ENCODE measurements around the gene TAGLN2. TPM values are rescaled to one million over a fixed set of nuclear protein-coding genes. Genes with fewer than 3 reads are reported as not detected.

The TAGLN2 gene
- polyA plus RNA-seq, 3 donors: 658 to 1,259 (median 918) TPM

DNA sequence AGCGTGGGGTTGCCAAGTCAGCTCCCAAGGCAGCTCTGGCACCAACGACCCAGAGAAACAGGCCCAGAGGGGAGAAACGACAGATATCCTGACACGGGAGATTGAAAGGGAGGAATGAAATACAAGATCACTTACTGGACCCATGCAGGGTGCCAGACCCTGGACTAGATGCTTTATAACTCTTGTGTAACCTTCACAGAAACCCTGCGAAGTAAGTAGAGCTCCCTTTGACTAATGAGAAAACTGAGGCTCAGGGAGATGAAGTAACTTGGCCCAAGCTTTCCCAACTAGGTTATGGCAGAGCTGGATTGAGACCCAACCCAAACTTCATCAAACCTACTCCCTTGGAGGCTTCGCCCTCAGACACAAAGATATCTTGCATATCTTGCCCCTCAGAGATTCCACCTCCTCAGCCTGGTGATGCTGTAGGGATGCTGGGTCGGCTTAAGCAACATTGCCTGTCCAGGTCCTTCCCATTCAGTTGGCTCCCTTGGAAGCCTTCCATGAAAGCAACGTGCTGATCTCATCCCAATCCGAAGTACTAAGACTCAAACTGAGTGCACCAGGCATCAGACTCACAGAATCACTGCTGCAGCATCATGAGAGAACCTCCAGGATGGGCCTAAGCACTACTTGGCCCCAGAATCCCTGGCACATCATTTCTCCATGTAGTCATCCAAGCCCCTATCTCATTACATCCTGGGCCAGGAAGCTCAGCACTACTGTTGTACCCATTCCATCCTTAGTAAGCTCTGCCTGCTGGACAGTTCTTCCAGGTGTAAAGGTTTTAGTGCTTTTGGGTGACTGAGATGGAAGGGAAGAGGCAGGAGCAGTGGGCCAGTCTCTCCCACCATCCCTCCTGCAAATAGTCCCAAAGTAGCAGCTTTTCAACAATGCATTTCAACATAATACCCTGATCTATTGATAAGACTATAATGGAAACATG lies 21.2 kb upstream of the TAGLN2 start:
- H3K9me3 Mint-ChIP-seq: peaks cover 0 to 8% (median 0%) of the 10 kb centered on the region in 7 donors
- Histone ChIP-seq H2AFZ (ENCODE audit: insufficient read depth, low read depth, low read length, poor library complexity, severe bottlenecking) (peak overlapping the region; percentile 56), H3K4me2 (replicated peaks; ENCODE audit: extremely low read depth, low read length, poor library complexity, severe bottlenecking) (peak overlapping the region; percentile 74), H3K27ac (ENCODE audit: low read depth in 1 of 2, low read length in 2 of 2) (no peak overlapping the region), H3K9me3 (replicated peaks in 1 of 2; ENCODE audit: control insufficient read depth in 1 of 2, insufficient read depth in 1 of 2, low read length in 2 of 2) (no peaks in the 10 kb centered on the region), H3K27me3 (ENCODE audit: control insufficient read depth in 2 of 2, insufficient read depth in 2 of 2, low read length in 2 of 2) (peaks cover 6 to 23% of the 10 kb centered on the region in 2 donors), H3K9ac (ENCODE audit: insufficient read depth, low read length, poor library complexity, severe bottlenecking) (no peak overlapping the region), H3K79me2 (ENCODE audit: insufficient read depth, low read length) (peaks cover 11% of the 10 kb centered on the region), H3K36me3 (replicated peaks in 1 of 2; ENCODE audit: control insufficient read depth in 1 of 2, insufficient read depth in 2 of 2, low read length in 2 of 2) (no peaks in the 10 kb centered on the region), H4K20me1 (ENCODE audit: insufficient read depth, low read length) (no peaks in the 10 kb centered on the region), H3K4me3 (replicated peaks in 1 of 3; ENCODE audit: low read depth in 2 of 3, low read length in 3 of 3) (no peak overlapping the region), H3K4me1 (ENCODE audit: control insufficient read depth in 1 of 2, insufficient read depth in 2 of 2, low read length in 2 of 2) (peaks cover 18 to 29% of the 10 kb centered on the region in 2 donors)
- H3K27ac Mint-ChIP-seq: no peak overlapping the region
- peaks cover 39% of the 10 kb centered on the region for H3K4me1 Mint-ChIP-seq
- DNase-seq: peak in 1 of 3 donors; percentile 0
- intact Hi-C loops (cut with micrococcal nuclease): no loop called here
- TF ChIP-seq, protein P1, sequence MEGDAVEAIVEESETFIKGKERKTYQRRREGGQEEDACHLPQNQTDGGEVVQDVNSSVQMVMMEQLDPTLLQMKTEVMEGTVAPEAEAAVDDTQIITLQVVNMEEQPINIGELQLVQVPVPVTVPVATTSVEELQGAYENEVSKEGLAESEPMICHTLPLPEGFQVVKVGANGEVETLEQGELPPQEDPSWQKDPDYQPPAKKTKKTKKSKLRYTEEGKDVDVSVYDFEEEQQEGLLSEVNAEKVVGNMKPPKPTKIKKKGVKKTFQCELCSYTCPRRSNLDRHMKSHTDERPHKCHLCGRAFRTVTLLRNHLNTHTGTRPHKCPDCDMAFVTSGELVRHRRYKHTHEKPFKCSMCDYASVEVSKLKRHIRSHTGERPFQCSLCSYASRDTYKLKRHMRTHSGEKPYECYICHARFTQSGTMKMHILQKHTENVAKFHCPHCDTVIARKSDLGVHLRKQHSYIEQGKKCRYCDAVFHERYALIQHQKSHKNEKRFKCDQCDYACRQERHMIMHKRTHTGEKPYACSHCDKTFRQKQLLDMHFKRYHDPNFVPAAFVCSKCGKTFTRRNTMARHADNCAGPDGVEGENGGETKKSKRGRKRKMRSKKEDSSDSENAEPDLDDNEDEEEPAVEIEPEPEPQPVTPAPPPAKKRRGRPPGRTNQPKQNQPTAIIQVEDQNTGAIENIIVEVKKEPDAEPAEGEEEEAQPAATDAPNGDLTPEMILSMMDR (IDR thresholded peaks at IDR 0.05): no peak
- H3K27me3 Mint-ChIP-seq (ENCODE audit: low read depth in 3 of 3): peaks cover 19 to 37% (median 23%) of the 10 kb centered on the region in 3 donors
- WGBS (ENCODE audit: insufficient coverage): 59% methylated on average over 5 of the region's 9 CpGs
- H3K4me3 Mint-ChIP-seq: peak overlapping the region in 1 of 2 donors; percentile 83
- peaks cover 0 to 10% of the 10 kb centered on the region in 2 donors for H3K36me3 Mint-ChIP-seq

DNA sequence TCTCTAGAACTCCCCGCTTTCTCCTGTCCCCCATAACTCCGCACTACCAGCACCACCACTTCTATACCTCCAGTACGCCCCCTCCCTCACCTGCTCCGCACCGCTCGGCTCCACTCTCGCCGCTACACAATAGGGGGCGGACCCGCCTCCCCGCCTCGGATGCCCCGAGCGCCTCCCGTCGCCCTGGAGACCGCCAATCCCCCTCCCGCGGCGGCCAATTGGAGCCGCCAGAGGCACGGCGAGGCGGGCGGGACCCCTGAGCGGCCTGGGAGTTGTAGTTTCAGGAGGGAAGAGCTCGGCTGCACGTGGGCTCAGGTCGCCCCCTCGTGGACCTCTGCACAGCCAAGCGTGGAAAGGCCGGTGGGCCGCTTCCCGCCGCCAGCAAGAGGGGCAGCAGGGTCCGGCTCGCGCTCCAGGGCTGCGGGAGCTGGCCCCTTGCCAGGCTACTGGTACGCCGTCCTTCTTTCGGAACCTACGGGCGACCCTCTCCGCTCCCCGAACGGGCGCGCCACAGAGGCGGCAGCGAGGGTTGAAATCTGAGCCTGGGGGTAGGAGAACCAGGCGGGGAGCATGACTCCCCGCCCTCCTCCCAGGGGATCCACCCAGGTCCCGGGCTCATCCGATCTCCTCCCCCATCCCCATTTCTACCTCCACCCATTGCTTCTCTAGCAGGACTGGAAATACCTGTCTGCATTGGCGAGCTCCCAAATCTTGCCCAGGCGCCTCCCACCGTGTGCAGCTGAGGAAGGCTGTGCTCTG lies 20.4 kb upstream of the TAGLN2 start, which contains the start of gene IGSF9:
Gene IGSF9, minus strand, starts transcription at position 131 of the 759 bp plus-strand sequence. CDS start 2,159 bp downstream, outside the sequence.
- peak within 1 kb of the TSS; percentile 56 for H2AFZ ChIP-seq (ENCODE audit: insufficient read depth, low read depth, low read length, poor library complexity, severe bottlenecking)

More for the DNA sequence above, 20.4 kb upstream of the TAGLN2 start, which contains the start of gene IGSF9:
- Histone ChIP-seq H4K20me1 (ENCODE audit: insufficient read depth, low read length) (no peaks in the 10 kb centered on the region), H3K9me3 (replicated peaks in 1 of 2; ENCODE audit: control insufficient read depth in 1 of 2, insufficient read depth in 1 of 2, low read length in 2 of 2) (no peaks in the 10 kb centered on the region), H3K27ac (ENCODE audit: low read depth in 1 of 2, low read length in 2 of 2) (no peak within 1 kb of the TSS), H3K36me3 (replicated peaks in 1 of 2; ENCODE audit: control insufficient read depth in 1 of 2, insufficient read depth in 2 of 2, low read length in 2 of 2) (no peaks in the 10 kb centered on the region), H3K4me3 (replicated peaks in 1 of 3; ENCODE audit: low read depth in 2 of 3, low read length in 3 of 3) (peak within 1 kb of the TSS in 1 of 3 experiments; percentile 57), H3K4me1 (ENCODE audit: control insufficient read depth in 1 of 2, insufficient read depth in 2 of 2, low read length in 2 of 2) (peaks cover 18 to 29% of the 10 kb centered on the region in 2 donors), H3K79me2 (ENCODE audit: insufficient read depth, low read length) (peaks cover 20% of the 10 kb centered on the region), H3K27me3 (ENCODE audit: control insufficient read depth in 2 of 2, insufficient read depth in 2 of 2, low read length in 2 of 2) (peaks cover 6 to 23% of the 10 kb centered on the region in 2 donors), H3K9ac (ENCODE audit: insufficient read depth, low read length, poor library complexity, severe bottlenecking) (no peak within 1 kb of the TSS), H3K4me2 (replicated peaks; ENCODE audit: extremely low read depth, low read length, poor library complexity, severe bottlenecking) (peak within 1 kb of the TSS; percentile 74)
- Mint-ChIP-seq H3K36me3 (peaks cover 0 to 13% of the 10 kb centered on the region in 2 donors), H3K27me3 (ENCODE audit: low read depth in 3 of 3) (peaks cover 19 to 37% (median 23%) of the 10 kb centered on the region in 3 donors), H3K27ac (peak within 1 kb of the TSS in 2 of 7 donors; percentile 36 to 57), H3K4me3 (peak within 1 kb of the TSS; percentile 49 to 83), H3K4me1 (peaks cover 44% of the 10 kb centered on the region), H3K9me3 (peaks cover 0 to 8% (median 0%) of the 10 kb centered on the region in 7 donors)
- 1% methylated on average over 50 of the region's 58 CpGs for WGBS (ENCODE audit: insufficient coverage)
- TF ChIP-seq, protein P1 (IDR thresholded peaks at IDR 0.05): peak; percentile 40
- peak in 2 of 3 donors; percentile 32 to 39 for DNase-seq
- intact Hi-C loops (cut with micrococcal nuclease): no loop called here

Measured in CD14-positive monocyte (primary cell).